Stomach smooth muscle (tissue), 2 donors: Measurements from ENCODE around the gene UPF3B.

Experiments used
- H3K27ac ChIP-seq: one replicate; pipeline ENCODE4 v1.7.0; 2013; ENCODE audit warnings: mild to moderate bottlenecking, low read length, inconsistent platforms
- H3K27me3 ChIP-seq, 2 donors: one replicate each; pipeline ENCODE4 v1.7.0; 2013; ENCODE audit warnings: low read length in 2 of 2; ENCODE audit not compliant: insufficient read depth in 2 of 2, control insufficient read depth in 1 of 2
- H3K36me3 ChIP-seq, 2 donors: one replicate each; pipeline ENCODE4 v1.7.0; 2013; ENCODE audit warnings: low read length in 2 of 2; ENCODE audit not compliant: control insufficient read depth in 2 of 2, insufficient read depth in 2 of 2
- H3K4me1 ChIP-seq: one replicate; pipeline ENCODE4 v1.7.0; 2013; ENCODE audit warnings: low read length; ENCODE audit not compliant: control insufficient read depth, insufficient read depth
- H3K4me3 ChIP-seq, 2 donors: one replicate each; pipeline ENCODE4 v1.7.0; 2013; ENCODE audit warnings: low read length in 2 of 2
- H3K9ac ChIP-seq, 2 donors: one replicate each; pipeline ENCODE4 v1.7.0; 2013; ENCODE audit warnings: low read length in 2 of 2, mild to moderate bottlenecking in 1 of 2
- H3K9me3 ChIP-seq, 2 donors: one replicate each; pipeline ENCODE4 v1.7.0; 2013; ENCODE audit warnings: low read length in 2 of 2; ENCODE audit not compliant: control insufficient read depth in 2 of 2
- donor health status: healthy.
- donor health status: Pancreatic carcinoma.

Gene UPF3B

DNA sequence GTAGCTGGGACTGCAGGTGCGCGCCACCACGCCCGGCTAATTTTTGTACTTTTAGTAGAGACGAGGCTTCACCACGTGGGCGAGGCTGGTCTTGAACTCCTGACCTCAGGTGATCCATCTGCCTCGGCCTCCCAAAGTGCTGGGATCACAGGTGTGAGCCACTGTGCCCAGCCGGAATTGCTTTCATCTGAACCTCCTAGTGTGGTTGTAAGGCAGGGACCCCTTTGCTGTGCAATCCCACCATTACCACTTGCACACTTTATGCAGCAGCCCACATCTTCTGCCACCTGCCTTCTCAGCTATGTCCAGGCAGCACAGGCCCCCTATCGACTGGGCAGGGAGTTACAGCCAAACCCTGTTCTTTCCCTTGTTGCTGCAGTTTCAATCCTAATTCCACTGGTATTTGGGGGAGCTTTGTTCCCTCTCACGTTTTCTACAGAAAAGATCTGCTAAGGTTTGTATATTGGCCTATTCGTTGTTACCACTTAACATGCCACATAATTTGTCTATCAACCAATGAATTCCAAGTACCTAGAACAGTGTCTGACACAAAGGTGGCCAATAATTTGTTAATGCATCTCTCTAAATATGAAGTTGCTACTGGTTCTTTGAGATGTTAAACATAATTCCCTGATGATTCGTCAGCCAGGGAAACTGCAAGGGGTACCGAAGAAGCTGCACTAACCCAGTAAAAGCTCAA lies 67.9 kb downstream of the UPF3B start:
- no peak overlapping the region for H3K27ac ChIP-seq
- no peaks in the 10 kb centered on the region for H3K9me3 ChIP-seq
- H3K27me3 ChIP-seq = no peaks in the 10 kb centered on the region
- no peak overlapping the region for H3K9ac ChIP-seq
- H3K36me3 ChIP-seq = peaks cover 6 to 8% of the 10 kb centered on the region in 2 donors
- no peak overlapping the region for H3K4me3 ChIP-seq
- H3K4me1 ChIP-seq = peaks cover 6% of the 10 kb centered on the region
